HL-60 (cell line): Measurements from ENCODE around the gene TBX18.

ENCODE experiments used
- GABPA ChIP-seq: IDR thresholded peaks from 2 replicates; pipeline ENCODE4 v1.6.1; 2012; ENCODE audit warnings: low read depth
- POLR2AphosphoS5 ChIP-seq: IDR thresholded peaks from 2 replicates; pipeline ENCODE4 v1.6.1; 2012; ENCODE audit warnings: low read depth
- TF ChIP-seq, protein P1 (sequence below): IDR thresholded peaks from one replicate; pipeline ENCODE4 v1.5.1; 2011; ENCODE audit warnings: low read length, control low read depth, inconsistent platforms; ENCODE audit not compliant: insufficient read depth
- TF ChIP-seq, protein P2 (sequence below): IDR thresholded peaks from 2 replicates; pipeline ENCODE4 v1.6.1; 2012; ENCODE audit warnings: low read depth; ENCODE audit not compliant: insufficient replicate concordance

DNA sequence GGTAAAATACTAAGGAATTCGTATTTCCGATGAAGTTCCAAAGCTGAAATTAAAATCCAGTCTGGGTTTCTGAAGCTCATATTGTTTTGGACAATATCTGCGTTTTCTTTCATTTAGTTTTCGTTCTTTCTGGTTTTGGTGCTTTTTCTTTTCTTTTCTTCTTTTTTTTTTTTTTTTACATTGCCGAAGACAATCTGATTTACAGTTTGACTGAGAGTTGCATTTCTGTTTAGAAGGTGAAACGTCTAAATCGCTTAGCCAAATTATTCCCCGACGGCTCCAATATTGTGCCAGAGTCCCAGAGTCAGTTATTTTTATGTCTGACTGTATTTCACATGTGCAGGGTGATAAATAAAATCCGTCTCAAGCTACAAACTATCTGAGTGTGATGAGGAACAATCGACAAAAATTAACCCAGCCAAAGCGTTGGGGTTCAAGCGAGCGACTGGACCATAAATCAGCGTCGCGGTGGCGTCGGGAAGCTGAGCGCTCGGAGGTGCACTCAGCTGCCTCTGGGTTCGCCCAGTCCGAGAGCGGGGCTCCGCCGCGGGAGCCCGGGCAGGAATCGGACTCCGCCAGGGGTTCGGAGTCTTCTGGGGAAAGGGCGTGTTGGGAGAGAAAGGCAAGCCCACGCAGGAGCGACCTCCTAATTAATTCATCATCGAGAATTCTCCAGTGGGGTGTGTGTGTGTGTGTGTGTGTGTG is 8.2 kb upstream of the TBX18 start:
- TF ChIP-seq, protein P1, sequence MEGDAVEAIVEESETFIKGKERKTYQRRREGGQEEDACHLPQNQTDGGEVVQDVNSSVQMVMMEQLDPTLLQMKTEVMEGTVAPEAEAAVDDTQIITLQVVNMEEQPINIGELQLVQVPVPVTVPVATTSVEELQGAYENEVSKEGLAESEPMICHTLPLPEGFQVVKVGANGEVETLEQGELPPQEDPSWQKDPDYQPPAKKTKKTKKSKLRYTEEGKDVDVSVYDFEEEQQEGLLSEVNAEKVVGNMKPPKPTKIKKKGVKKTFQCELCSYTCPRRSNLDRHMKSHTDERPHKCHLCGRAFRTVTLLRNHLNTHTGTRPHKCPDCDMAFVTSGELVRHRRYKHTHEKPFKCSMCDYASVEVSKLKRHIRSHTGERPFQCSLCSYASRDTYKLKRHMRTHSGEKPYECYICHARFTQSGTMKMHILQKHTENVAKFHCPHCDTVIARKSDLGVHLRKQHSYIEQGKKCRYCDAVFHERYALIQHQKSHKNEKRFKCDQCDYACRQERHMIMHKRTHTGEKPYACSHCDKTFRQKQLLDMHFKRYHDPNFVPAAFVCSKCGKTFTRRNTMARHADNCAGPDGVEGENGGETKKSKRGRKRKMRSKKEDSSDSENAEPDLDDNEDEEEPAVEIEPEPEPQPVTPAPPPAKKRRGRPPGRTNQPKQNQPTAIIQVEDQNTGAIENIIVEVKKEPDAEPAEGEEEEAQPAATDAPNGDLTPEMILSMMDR = no peak
- TF ChIP-seq POLR2AphosphoS5 (no peak), GABPA (no peak)
- TF ChIP-seq, protein P2, sequence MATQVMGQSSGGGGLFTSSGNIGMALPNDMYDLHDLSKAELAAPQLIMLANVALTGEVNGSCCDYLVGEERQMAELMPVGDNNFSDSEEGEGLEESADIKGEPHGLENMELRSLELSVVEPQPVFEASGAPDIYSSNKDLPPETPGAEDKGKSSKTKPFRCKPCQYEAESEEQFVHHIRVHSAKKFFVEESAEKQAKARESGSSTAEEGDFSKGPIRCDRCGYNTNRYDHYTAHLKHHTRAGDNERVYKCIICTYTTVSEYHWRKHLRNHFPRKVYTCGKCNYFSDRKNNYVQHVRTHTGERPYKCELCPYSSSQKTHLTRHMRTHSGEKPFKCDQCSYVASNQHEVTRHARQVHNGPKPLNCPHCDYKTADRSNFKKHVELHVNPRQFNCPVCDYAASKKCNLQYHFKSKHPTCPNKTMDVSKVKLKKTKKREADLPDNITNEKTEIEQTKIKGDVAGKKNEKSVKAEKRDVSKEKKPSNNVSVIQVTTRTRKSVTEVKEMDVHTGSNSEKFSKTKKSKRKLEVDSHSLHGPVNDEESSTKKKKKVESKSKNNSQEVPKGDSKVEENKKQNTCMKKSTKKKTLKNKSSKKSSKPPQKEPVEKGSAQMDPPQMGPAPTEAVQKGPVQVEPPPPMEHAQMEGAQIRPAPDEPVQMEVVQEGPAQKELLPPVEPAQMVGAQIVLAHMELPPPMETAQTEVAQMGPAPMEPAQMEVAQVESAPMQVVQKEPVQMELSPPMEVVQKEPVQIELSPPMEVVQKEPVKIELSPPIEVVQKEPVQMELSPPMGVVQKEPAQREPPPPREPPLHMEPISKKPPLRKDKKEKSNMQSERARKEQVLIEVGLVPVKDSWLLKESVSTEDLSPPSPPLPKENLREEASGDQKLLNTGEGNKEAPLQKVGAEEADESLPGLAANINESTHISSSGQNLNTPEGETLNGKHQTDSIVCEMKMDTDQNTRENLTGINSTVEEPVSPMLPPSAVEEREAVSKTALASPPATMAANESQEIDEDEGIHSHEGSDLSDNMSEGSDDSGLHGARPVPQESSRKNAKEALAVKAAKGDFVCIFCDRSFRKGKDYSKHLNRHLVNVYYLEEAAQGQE = no peak
